ENCODE data around the gene ENTPD8.

ENTPD8 gene, protein sequence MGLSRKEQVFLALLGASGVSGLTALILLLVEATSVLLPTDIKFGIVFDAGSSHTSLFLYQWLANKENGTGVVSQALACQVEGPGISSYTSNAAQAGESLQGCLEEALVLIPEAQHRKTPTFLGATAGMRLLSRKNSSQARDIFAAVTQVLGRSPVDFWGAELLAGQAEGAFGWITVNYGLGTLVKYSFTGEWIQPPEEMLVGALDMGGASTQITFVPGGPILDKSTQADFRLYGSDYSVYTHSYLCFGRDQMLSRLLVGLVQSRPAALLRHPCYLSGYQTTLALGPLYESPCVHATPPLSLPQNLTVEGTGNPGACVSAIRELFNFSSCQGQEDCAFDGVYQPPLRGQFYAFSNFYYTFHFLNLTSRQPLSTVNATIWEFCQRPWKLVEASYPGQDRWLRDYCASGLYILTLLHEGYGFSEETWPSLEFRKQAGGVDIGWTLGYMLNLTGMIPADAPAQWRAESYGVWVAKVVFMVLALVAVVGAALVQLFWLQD

GRCh38 chr9:137441289-137441934 is at the start of gene ENTPD8:
Gene ENTPD8, minus strand, starts transcription at chr9:137441357. Its CDS starts 3,072 bp downstream, at chr9:137438285.
- DNase-seq (ENCODE audit: low read depth in 2 of 2, low spot score in 1 of 2) = no peak

DNA sequence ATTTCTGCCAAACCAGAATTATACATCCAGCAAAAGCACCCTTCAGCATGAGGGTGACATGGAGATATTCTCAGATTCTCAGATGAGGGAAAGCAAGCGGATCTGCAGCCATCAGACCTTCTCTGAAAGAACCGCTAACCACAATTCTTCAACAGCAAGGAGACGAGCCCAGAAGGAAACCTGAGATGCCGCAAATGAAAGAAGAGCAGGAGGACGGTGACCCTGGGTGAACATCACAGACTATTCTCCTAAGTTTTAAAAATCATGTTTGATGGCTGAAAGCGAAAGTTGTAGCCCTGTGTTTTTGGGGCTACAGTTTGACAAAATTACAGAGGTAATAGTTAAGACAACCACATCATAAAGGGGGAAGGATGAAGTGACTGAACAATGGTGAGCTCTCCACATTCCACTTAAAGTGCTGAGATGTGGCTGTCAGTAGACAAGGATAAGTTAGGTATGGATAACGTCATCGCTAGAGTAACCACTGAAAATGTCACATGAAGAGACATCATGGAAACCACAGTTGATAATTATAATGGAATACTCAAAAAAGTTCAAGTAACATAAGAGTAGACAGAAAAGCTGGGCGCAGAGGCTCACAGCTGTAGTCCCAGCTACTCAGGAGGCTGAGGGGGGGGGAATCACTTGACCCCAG is 49.5 kb upstream of the ENTPD8 start:
- DNase-seq (ENCODE audit: low read depth in 2 of 2, low spot score in 1 of 2) = no peak

- no peak for DNase-seq (ENCODE audit: low read depth in 2 of 2, low spot score in 1 of 2)
Measured at GRCh38 chr9:137488906-137489305, 47.7 kb upstream of the ENTPD8 start.

DNA sequence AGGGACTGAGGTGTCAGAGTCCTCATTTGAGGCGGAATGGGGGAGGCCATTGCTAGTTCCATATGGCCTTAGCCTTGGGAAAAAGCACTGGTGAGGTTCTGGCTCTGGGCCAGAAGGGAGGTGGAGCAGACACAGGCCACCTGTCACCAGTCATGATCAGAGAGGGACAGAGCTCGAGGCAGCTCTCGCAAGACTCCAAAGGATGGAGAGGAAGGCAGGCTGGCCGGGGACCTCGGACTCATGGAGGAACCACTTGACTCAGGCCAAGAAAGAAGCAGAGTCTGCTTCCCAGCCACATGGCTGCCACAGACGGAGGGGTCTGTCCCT is 47.1 kb upstream of the ENTPD8 start:
- no peak for DNase-seq (ENCODE audit: low read depth in 2 of 2, low spot score in 1 of 2)

- no peak for DNase-seq (ENCODE audit: low read depth in 2 of 2, low spot score in 1 of 2)
Measured at GRCh38 chr9:137487454-137488326, 46.5 kb upstream of the ENTPD8 start.

DNA sequence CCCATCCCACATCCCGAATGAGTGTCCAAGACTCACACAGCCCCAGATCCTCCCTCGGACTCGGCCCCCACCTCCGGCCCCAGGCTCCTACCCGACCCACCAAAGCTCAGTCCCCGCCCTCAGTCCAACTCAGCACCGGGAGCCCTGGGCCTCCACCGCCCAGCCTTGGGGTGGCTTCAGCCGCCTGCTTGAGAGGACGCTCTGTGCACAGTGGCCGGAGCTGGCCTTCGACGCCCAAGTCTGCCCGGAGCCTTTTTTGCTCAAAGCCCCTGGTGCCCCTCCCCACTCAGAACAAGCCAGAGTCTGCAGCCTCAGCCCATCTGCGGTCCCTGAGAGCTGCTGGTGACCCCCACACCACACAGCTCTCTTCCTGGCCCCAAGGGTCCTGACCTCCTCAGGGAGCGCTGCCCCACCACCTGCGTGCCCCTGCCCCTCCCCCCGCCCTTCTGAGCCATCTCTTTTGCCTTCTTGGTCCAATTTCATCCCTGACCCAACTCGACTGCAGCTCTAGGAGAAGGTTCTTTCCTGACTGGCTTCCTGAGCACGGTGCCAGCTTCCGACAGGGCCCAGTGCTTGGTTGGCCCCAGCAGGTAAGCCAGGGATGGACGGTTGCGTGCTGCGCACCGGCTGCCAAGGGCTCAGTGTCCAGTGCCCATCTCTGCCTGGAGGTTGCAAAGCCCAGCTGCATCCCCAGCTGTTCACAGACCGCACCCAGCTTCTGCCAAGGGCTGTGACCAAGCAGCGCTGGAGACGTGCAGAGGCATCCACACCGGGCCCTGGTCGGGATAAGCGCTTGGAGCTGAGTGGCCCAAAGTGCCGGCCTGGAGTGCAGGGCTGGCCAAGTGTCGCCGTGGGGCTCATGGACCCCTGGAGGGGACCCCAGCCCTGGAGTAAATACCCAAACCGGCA is 45.6 kb upstream of the ENTPD8 start:
- no peak for DNase-seq (ENCODE audit: low read depth in 2 of 2, low spot score in 1 of 2)

DNA sequence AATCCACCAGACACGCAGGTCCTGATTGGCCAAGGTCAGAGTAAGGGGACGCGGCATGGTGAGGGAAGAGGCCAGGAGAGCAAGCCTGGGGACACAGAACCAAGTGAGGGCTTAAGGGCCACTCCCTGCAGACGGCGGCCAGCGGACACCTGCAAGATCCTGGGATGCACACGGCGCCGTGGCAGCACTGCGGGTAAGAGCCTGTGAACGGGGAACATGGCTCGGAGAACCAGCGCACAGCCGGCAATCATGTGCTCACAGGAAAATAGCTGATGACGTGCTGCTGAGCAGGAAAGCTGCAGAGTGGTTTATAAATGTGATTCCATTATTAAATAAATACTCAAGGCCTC is 45.0 kb upstream of the ENTPD8 start:
- DNase-seq (ENCODE audit: low read depth in 2 of 2, low spot score in 1 of 2) = no peak

- DNase-seq (ENCODE audit: low read depth in 2 of 2, low spot score in 1 of 2) = no peak
Measured at GRCh38 chr9:137485343-137486140, 44.4 kb upstream of the ENTPD8 start.

DNA sequence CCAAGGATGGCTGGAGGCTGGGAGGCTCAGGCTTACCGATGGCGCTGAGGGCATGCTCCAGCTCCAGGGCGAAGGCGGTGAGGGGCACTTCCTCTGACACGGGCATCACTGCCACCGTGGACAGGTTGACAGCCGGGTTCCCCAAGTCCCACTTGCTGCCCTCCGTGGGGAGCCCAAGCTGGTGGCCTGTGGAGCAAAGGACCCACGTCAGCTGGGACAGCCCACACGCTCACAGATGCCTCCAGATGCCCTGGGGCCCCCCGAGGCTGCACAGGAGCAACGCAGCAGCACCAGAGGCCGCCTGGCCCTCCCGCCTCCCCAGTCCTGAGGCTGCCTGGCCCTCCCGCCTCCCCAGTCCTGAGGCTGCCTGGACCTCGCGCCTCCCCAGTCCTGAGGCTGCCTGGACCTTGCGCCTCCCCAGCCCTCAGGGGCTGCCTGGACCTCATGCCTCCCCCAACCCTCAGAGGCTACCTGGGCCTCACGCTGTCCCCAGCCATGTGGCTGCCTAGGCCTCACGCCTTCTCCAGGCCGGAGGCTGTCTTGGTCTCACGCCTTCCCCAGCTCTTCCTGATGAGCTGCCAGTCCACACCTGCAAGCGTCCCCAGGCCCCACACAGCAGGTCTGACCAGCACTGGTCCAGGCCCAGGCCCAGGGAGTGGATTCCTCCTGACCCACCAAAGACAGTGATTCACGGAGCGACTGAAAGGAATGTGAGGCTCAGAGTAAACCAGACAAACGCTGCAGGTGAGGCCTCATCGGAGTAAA is 43.6 kb upstream of the ENTPD8 start:
- no peak for DNase-seq (ENCODE audit: low read depth in 2 of 2, low spot score in 1 of 2)

- DNase-seq (ENCODE audit: low read depth in 2 of 2, low spot score in 1 of 2) = no peak
Measured at GRCh38 chr9:137482094-137482781, 41.1 kb upstream of the ENTPD8 start.

DNA sequence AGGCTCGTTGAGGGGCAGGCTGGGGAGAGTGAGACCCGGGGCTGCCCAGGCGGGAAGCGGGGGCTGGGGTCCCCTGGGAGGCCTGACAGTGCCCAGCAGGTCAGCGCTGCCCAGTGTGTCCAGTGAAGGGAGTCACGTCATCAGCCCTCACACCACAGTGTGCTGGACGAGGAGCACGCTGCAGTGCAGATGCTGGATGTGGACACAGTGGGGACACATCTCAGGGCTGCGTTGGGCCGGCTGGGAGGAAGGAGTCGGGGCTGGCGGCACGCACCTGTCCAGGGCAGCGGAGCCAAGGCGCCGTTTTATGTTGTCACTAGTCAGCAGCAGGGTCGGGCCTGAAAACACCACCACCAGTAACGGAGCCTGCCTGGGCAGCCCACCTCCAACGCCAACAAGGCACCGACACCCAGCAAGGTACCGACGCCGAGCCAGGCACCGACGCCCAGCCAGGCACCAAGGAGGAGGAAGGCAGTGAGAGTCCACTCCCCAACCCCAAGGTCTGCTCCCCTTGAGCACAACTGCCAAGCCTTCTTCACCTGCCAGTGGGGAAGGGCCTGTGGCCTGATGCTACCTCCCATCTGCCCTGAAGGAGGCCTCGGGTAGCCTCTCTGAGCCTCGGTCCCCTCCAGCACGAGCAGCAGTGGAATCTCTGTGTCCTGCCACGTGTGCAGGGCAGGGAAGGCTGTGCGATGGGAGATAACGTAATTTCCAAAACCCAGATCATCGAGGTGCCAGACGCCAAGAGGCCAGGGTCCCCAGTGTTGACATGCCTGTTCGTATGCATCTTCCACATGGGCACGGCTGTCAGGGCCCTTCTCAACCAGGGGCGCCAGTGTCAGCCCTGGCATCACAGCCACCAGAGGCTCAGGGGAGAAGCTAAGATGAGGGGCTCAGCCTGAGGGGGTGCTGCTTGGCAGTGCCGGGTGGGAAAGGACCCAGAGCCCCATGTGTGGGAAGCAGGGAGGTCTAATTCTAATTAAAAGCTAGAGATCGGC is 39.8 kb upstream of the ENTPD8 start:
- DNase-seq (ENCODE audit: low read depth in 2 of 2, low spot score in 1 of 2) = no peak

GRCh38 chr9:137479892-137480685 is 38.9 kb upstream of the ENTPD8 start:
- no peak for DNase-seq (ENCODE audit: low read depth in 2 of 2, low spot score in 1 of 2)

- DNase-seq (ENCODE audit: low read depth in 2 of 2, low spot score in 1 of 2) = no peak
Measured at GRCh38 chr9:137478962-137479861, 38.1 kb upstream of the ENTPD8 start.

DNA sequence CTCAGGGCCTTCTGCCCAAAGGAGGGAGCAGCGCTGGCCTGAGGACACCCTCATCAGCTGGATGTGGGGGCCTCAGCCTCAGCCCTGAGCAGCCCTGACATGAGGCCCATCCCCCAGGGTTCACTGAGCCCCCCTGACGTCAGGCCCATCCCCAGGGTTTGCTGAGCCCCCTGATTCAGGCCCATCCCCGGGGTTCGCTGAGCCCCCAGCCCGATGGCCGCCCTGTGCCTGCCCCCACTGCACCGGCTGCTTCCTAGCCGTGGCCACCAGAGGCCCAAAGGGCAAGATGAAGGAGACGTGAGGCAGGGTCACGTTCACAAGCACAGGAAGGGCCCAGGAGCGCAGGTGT is 37.4 kb upstream of the ENTPD8 start:
- DNase-seq (ENCODE audit: low read depth in 2 of 2, low spot score in 1 of 2) = no peak
